ENCODE measurements around the gene SLC8A1. TPM values are rescaled to one million over a fixed set of nuclear protein-coding genes. Genes with fewer than 3 reads are reported as not detected.

SLC8A1 gene
- total RNA-seq, 3 donors from 2014 or later, result 6.0 to 164 (median 17.0) TPM

- TF ChIP-seq CTCF (IDR thresholded peaks at IDR 0.05), result no peak
- no peak for DNase-seq
- no peaks in the 10 kb centered on the region for H3K9me3 ChIP-seq
- H3K4me1 ChIP-seq (ENCODE audit: low read depth), result no peaks in the 10 kb centered on the region
- ATAC-seq, result no peak
- intact Hi-C loops (cut with DNase I, micrococcal nuclease), result no loop called here
- H3K4me3 ChIP-seq, result no peak overlapping the region
- no peaks in the 10 kb centered on the region for H3K36me3 ChIP-seq (ENCODE audit: low read depth)
Measured at GRCh38 chr2:40332191-40332826, 119.6 kb downstream of the SLC8A1 start.

DNA sequence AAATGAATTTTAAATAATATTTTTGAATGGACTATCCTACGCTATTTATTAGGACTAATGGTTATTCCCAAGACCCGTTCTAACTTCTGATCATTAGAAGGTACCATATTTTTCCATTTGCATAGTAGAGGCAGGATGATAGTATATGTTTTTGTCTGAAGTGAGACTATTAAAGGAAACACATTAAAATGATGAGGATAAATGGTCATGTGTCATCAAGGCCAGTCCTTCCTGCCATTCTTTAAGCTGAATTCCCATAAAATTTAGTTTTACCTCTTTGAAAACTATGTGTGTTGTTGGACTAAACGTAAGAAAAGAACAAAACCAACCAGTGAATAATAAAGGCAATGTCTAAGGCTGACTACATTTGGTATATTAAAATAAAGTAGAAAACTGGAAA is 121.8 kb downstream of the SLC8A1 start:
- H3K36me3 ChIP-seq (ENCODE audit: low read depth), result no peaks in the 10 kb centered on the region
- DNase-seq (no peak), ATAC-seq (no peak)
- H3K4me3 ChIP-seq, result no peak overlapping the region
- no peak for TF ChIP-seq CTCF (IDR thresholded peaks at IDR 0.05)
- no peaks in the 10 kb centered on the region for H3K4me1 ChIP-seq (ENCODE audit: low read depth)
- intact Hi-C loops (cut with DNase I, micrococcal nuclease), result no loop called here
- H3K9me3 ChIP-seq, result no peaks in the 10 kb centered on the region

- ATAC-seq (no peak), DNase-seq (no peak)
- H3K4me3 ChIP-seq, result no peak overlapping the region
- TF ChIP-seq CTCF (IDR thresholded peaks at IDR 0.05), result no peak
- H3K4me1 ChIP-seq (ENCODE audit: low read depth), result no peaks in the 10 kb centered on the region
- H3K36me3 ChIP-seq (ENCODE audit: low read depth), result no peaks in the 10 kb centered on the region
- H3K9me3 ChIP-seq, result no peaks in the 10 kb centered on the region
- intact Hi-C loops (cut with DNase I, micrococcal nuclease), result no loop called here
Measured at GRCh38 chr2:40329739-40330030, 122.2 kb downstream of the SLC8A1 start.

GRCh38 chr2:40325116-40325515 is 126.8 kb downstream of the SLC8A1 start:
- intact Hi-C loops (cut with DNase I, micrococcal nuclease), result no loop called here
- no peak for ATAC-seq
- no peak overlapping the region for H3K4me3 ChIP-seq
- no peaks in the 10 kb centered on the region for H3K4me1 ChIP-seq (ENCODE audit: low read depth)
- no peaks in the 10 kb centered on the region for H3K36me3 ChIP-seq (ENCODE audit: low read depth)
- DNase-seq, result no peak
- TF ChIP-seq CTCF (IDR thresholded peaks at IDR 0.05), result no peak
- H3K9me3 ChIP-seq, result no peaks in the 10 kb centered on the region

DNA sequence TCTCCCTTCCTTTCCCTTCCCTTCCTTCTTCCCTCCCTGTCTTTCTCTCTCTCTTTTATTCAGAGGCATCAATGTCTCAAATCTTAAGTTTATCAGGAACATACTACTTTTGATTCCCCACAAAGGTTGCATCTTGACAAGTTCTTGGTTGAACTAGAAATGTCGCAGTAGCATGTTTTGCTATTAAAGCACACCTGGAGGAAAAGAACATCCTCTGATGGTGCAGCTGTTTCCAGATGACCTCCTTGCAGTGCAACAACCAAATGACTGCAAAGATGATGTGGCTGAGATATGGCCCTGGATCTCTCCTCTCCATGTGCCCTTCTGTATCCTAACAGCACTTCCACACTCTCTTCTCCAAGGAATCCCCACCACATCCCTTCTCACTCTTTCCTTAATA is 127.2 kb downstream of the SLC8A1 start:
- Histone ChIP-seq H3K4me3 (no peak overlapping the region), H3K4me1 (ENCODE audit: low read depth) (no peaks in the 10 kb centered on the region), H3K9me3 (no peaks in the 10 kb centered on the region), H3K36me3 (ENCODE audit: low read depth) (no peaks in the 10 kb centered on the region)
- intact Hi-C loops (cut with DNase I, micrococcal nuclease), result no loop called here
- TF ChIP-seq CTCF (IDR thresholded peaks at IDR 0.05), result no peak
- no peak for DNase-seq
- no peak for ATAC-seq

DNA sequence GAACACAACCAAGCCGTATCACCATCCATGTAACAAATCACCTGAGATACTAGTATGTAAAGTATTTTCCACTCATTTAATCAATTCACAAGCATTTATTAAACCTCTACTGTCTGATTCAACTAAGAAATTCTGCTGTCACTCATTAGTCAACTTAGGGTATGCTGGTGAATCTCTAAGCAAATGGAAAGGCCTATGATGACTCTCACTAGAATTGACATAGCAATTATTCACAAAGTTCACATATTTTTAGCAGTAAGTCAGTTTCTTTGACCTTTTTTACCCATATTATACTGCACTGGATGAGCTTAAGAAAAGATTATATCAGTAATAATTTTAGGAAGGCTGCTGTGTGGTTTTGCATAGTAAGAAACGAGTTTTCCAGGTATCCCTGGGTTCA is 130.1 kb downstream of the SLC8A1 start:
- intact Hi-C loops (cut with DNase I, micrococcal nuclease), result no loop called here
- DNase-seq, result no peak
- no peak for ATAC-seq
- H3K4me3 ChIP-seq, result no peak overlapping the region
- no peaks in the 10 kb centered on the region for H3K9me3 ChIP-seq
- TF ChIP-seq CTCF (IDR thresholded peaks at IDR 0.05), result no peak
- H3K36me3 ChIP-seq (ENCODE audit: low read depth), result no peaks in the 10 kb centered on the region
- no peaks in the 10 kb centered on the region for H3K4me1 ChIP-seq (ENCODE audit: low read depth)
